Measurements from ENCODE around the gene GNG7. TPM values are rescaled to one million over a fixed set of nuclear protein-coding genes. Genes with fewer than 3 reads are reported as not detected.
A peak's percentile ranks its signal among the peaks of the same experiment; 100 is the strongest.
"Not testable (repeated sequence)": the region's sequence is repeated elsewhere in the genome, so short reads cannot be mapped to it uniquely, and the experiment has no call there.

GNG7 gene
- total RNA-seq, 2 experiments from 2014 or later = 0.08 to 0.13 TPM

DNA sequence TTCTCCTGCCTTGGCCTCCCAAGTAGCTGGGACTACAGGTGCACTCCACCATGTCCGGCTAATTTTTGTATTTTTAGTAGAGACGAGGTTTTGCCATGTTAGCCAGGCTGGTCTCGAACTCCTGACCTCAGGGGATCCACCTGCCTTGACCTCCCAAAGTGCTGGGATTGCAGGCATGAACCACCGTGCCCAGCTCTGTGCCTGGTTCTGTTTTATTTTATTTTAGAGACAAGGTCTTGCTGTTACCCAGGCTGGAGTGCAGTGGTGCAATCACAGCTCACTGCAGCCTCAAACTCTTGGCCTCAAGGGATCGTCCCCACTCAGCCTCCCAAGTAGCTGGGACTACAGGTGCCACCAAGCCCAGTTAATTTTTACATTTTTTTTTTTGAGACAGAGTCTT lies 122.1 kb downstream of the GNG7 start:
- not testable (repeated sequence) for H3K27me3 Mint-ChIP-seq (ENCODE audit: low read depth); H3K27ac Mint-ChIP-seq; DNase-seq; ATAC-seq; H3K4me3 Mint-ChIP-seq; H3K36me3 Mint-ChIP-seq (ENCODE audit: low read depth)
- H3K4me1 Mint-ChIP-seq (ENCODE audit: low read depth) = peaks cover 12% of the 10 kb centered on the region
- ChIA-PET CTCF (interaction anchor here (0.9 to 4.2 kb wide), 12 partner anchors 10 to 112 kb away, joined by 3 to 27 read pairs (median 4); partner anchors contain the start of gene GADD45B), POLR2A (interaction anchor here (6.6 kb wide), 1 partner anchor 103 kb away, joined by 62 read pairs; the partner anchor contains the start of gene GADD45B)
- peaks cover 14% of the 10 kb centered on the region for H3K9me3 Mint-ChIP-seq (ENCODE audit: insufficient read depth)

DNA sequence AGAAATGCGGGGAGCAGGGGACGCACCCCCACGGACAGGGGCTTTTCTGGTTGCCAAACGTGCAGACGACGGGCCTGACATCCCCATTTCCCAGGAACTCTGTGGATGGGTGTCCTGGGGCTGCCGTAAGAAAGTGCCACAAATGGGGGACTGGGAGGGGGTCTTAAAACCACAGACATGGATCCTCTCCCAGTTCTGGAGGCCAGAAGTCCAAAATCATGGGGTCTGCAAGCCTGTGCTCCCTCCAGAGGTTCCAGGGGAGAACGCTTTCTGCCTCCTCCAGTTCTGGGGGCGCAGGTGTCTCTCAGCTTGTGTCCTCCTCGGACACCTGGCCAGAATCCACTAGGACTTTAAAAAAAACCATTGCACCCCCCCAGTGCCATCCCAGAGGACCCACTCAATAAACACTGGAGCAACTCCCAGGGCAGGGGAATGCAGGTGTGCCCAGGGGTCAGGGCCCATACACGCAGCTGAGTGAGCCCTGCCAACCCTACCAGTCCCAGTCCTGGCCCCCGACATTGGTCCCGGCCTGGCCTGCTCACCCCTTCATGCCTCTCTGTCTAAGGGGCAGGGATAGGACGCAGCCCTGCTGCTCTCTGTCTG lies 122.7 kb downstream of the GNG7 start:
- CTCF ChIA-PET = interaction anchor here (0.7 to 4.2 kb wide), 15 partner anchors 9 to 111 kb away, joined by 3 to 27 read pairs (median 4); partner anchors contain the start of gene GADD45B
- peaks cover 12% of the 10 kb centered on the region for H3K4me1 Mint-ChIP-seq (ENCODE audit: low read depth)
- POLR2A ChIA-PET = interaction anchor here (0.7 to 6.6 kb wide), 2 partner anchors 103 to 106 kb away, joined by 4 to 62 read pairs; partner anchors contain the start of gene GADD45B
- ATAC-seq (no peak), DNase-seq (no peak)
- no peak overlapping the region for H3K4me3 Mint-ChIP-seq
- peaks cover 3% of the 10 kb centered on the region for H3K36me3 Mint-ChIP-seq (ENCODE audit: low read depth)
- H3K27me3 Mint-ChIP-seq (ENCODE audit: low read depth) = peaks cover 7% of the 10 kb centered on the region
- no peak overlapping the region for H3K27ac Mint-ChIP-seq
- H3K9me3 Mint-ChIP-seq (ENCODE audit: insufficient read depth) = peaks cover 14% of the 10 kb centered on the region

DNA sequence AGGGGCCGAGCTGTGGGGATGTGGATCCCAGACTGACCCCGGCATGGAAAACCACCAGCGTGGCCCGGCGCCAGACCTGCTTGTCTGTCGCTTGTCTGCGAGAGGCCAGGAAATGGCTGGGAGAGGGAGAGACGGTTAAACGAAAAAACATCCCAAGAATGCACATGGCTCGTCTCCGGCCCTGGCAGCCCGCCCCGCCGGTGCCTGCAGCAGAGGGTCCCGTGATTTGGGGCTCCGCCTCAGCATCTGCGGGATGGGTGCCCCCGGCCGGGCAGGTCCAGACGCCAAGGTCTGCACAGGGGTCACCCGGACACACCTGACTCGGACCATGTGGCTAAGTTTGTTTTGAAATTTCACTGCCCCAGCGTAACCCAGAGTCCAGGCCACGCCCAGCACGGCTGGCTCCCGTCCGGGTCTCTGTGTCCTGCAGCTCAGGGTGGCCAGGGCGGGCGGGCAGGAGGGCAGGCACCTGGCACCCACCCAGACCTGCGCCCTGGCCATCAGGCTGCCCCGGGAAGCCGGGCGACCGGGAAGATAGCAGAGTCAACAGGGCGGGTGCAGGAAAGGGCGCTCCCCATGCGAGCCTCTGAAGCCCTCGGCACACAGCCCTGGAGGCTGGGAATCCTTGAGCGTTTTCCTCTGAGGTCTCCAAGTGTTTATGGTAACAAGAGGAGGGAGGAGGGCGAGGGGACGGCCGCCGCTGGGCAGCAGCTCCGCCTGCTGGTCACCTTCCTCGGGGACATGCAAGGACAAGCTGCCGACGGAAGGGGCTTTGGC lies 123.4 kb downstream of the GNG7 start:
- Mint-ChIP-seq H3K9me3 (ENCODE audit: insufficient read depth) (peaks cover 11% of the 10 kb centered on the region), H3K36me3 (ENCODE audit: low read depth) (peaks cover 3% of the 10 kb centered on the region), H3K27ac (no peak overlapping the region), H3K4me1 (ENCODE audit: low read depth) (peaks cover 12% of the 10 kb centered on the region), H3K27me3 (ENCODE audit: low read depth) (peaks cover 4% of the 10 kb centered on the region), H3K4me3 (peak overlapping the region; percentile 50)
- ChIA-PET CTCF (interaction anchor here (0.7 to 4.2 kb wide), 18 partner anchors 9 to 110 kb away, joined by 3 to 27 read pairs (median 4); partner anchors contain the start of gene GADD45B), POLR2A (interaction anchor here (0.7 to 6.6 kb wide), 2 partner anchors 102 to 105 kb away, joined by 4 to 62 read pairs; partner anchors contain the start of gene GADD45B)
- peak; percentile 80 for DNase-seq
- peak; percentile 79 for ATAC-seq

DNA sequence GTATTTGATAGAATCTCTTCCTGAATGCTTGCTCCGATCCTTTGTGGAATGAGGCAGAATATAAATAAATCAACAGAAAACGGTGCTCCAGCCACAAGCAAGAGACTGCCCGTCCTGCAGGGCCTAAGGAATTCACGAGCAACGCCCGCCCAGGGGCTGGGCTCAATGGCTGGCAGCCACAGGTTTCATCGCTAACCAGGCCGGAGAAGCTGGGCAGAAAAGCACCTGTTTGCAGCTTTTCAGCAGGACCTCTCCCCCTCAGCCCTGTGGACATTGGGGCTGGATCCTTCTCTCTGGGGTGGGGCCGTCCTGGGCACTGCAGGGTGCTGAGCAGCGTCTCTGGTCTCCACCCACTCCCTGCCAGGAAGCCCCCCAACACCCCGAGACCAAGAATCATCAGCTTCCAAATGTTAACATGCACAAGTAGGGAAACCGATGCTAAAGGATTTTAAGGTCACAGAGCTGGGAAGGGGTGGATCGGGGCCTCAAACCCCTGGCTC lies 124.1 kb downstream of the GNG7 start:
- ATAC-seq = no peak
- H3K9me3 Mint-ChIP-seq (ENCODE audit: insufficient read depth) = peaks cover 5% of the 10 kb centered on the region
- ChIA-PET POLR2A (interaction anchor here (6.6 kb wide), 1 partner anchor 101 kb away, joined by 62 read pairs; the partner anchor contains the start of gene GADD45B), CTCF (interaction anchor here (1.2 to 4.2 kb wide), 7 partner anchors 17 to 110 kb away, joined by 3 to 27 read pairs (median 9); partner anchors contain the start of gene GADD45B)
- no peak for DNase-seq
- H3K27ac Mint-ChIP-seq = no peak overlapping the region
- H3K4me3 Mint-ChIP-seq = peak overlapping the region; percentile 50
- H3K4me1 Mint-ChIP-seq (ENCODE audit: low read depth) = peaks cover 12% of the 10 kb centered on the region
- peaks cover 4% of the 10 kb centered on the region for H3K27me3 Mint-ChIP-seq (ENCODE audit: low read depth)
- H3K36me3 Mint-ChIP-seq (ENCODE audit: low read depth) = peaks cover 3% of the 10 kb centered on the region

DNA sequence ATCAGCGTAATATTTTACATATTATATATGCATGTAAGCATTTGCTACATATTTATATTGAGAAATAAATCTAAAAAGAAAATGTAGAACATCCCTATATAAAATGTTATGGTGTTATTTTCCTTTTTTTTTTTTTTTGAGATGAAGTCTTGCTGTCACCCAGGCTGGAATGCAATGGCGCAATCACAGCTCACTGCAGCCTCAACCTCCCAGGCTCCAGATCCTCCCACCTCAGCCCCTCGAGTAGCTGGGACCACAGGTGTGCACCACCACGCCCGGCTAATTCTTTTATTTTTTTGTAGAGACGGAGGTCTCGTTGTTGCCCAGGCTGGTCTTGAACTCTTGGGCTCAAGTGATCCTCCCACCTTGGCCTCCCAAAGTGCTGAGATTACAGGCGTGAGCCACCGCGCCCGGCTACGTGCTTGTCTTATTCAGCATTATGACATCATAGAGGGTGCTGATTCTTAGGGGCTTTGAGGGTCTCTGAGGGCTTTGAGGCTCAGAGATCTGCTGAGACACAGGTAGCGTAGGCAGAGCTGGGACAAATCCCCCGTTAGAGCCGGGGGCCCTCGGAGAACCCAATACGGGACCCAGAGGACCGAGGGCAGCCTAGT lies 124.7 kb downstream of the GNG7 start:
- H3K27me3 Mint-ChIP-seq (ENCODE audit: low read depth) = peaks cover 4% of the 10 kb centered on the region
- no peak for ATAC-seq
- H3K4me3 Mint-ChIP-seq = no peak overlapping the region
- CTCF ChIA-PET = interaction anchor here (1.2 to 4.2 kb wide), 5 partner anchors 16 to 104 kb away, joined by 3 to 27 read pairs (median 6); partner anchors contain the start of gene GADD45B
- H3K36me3 Mint-ChIP-seq (ENCODE audit: low read depth) = peaks cover 3% of the 10 kb centered on the region
- H3K4me1 Mint-ChIP-seq (ENCODE audit: low read depth) = peaks cover 12% of the 10 kb centered on the region
- no peak overlapping the region for H3K27ac Mint-ChIP-seq
- no peak for DNase-seq
- H3K9me3 Mint-ChIP-seq (ENCODE audit: insufficient read depth) = peaks cover 5% of the 10 kb centered on the region
- POLR2A ChIA-PET = interaction anchor here (6.6 kb wide), 1 partner anchor 101 kb away, joined by 62 read pairs; the partner anchor contains the start of gene GADD45B

DNA sequence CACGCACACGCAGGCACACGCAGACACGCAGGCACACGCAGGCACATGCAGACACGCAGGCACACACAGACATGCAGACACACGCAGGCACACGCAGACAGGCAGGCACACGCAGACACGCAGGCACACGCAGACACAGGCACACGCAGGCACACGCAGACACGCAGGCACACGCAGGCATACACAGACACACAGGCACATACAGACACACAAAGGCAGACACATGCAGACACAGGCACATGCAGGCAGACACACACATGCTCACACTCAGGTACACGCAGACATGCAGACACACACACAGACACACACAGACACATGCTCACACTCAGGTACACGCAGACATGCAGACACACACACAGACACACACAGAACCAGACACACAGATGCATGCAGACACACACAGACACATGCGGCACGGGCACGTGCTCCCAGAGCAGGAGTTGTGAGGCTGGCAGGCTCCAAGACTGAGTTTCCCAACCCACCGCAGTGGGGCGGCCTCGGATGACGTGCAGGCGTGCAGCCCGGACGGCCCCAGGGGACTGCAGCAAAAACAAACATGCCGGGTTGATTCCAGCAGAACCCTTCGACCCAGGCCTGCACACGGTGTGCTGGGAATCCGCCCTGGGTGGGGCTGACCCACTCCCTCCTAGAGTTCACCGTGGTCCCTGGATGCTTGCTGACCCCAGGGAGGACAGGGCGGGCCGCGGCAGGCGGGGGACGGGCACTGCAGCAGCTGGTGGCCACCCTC lies 126.6 kb downstream of the GNG7 start:
- CTCF ChIA-PET = interaction anchor here (1.3 to 2.9 kb wide), 2 partner anchors 35 to 102 kb away, joined by 3 to 14 read pairs; no protein-coding TSS in a partner anchor
- no peaks in the 10 kb centered on the region for H3K9me3 Mint-ChIP-seq (ENCODE audit: insufficient read depth)

DNA sequence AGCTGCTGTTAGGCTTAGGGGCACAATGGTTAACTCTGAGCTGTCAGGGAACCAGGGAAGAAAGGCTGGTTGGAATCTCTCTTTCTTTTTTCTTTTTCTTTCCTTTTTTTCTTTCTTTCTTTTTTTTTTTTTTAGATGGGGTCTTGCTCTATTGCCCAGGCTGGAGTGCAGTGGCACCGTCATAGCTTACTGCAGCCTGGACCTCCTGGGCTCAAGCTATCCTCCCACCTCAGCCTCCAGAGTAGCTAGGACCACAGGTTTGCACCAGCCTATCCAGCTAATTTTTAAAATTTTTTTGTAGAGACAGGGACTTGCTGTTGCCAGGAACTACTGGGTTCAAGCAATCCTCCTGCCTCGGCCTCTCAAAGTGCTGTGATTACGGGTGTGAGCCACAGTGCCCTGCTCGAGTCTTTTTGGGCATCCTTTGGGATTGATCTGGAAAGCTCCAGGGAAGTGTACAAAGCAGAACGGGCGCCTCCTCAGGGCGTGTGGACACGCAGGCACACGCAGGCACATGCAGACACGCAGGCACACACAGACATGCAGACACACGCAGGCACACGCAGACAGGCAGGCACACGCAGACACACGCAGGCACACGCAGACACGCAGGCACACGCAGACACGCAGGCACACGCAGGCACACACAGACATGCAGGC lies 127.4 kb downstream of the GNG7 start:
- ATAC-seq (no peak), DNase-seq (no peak)
- CTCF ChIA-PET = no interaction called here
- Mint-ChIP-seq H3K9me3 (ENCODE audit: insufficient read depth) (no peaks in the 10 kb centered on the region), H3K4me3 (no peak overlapping the region), H3K27ac (no peak overlapping the region), H3K4me1 (ENCODE audit: low read depth) (peaks cover 12% of the 10 kb centered on the region), H3K27me3 (ENCODE audit: low read depth) (no peaks in the 10 kb centered on the region), H3K36me3 (ENCODE audit: low read depth) (no peaks in the 10 kb centered on the region)
- POLR2A ChIA-PET = interaction anchor here (0.7 kb wide), 1 partner anchor 99 kb away, joined by 3 read pairs; the partner anchor contains the start of gene GADD45B

More for the DNA sequence above, 126.6 kb downstream of the GNG7 start:
- Mint-ChIP-seq H3K4me3 (no peak overlapping the region), H3K27ac (no peak overlapping the region), H3K4me1 (ENCODE audit: low read depth) (peaks cover 12% of the 10 kb centered on the region), H3K27me3 (ENCODE audit: low read depth) (no peaks in the 10 kb centered on the region), H3K36me3 (ENCODE audit: low read depth) (no peaks in the 10 kb centered on the region)
- no peak for ATAC-seq
- DNase-seq = no peak
- POLR2A ChIA-PET = interaction anchor here (6.6 kb wide), 1 partner anchor 99 kb away, joined by 62 read pairs; the partner anchor contains the start of gene GADD45B

DNA sequence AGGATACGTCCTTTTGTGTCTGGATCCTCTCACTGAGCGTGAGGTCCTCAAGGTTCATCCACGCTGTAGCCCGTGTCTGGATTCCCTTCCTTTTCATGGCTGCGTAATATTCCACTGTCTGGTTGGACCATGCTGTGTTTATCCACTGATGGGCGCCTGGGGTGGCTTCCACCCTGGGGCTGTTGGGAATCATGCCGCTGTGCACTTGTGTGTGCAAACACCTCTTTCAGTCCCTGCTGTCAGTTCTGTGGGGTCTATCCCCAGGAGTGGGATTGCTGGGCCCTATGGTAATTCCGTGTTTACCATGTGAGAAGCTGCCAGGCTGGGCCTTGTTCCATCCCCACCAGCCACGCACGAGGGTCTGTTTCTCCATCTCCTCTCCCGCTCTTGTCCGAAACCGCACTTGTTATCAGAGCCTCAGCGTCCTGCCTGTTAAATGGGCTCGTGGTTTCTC lies 128.0 kb downstream of the GNG7 start:
- Mint-ChIP-seq H3K4me1 (ENCODE audit: low read depth) (peaks cover 11% of the 10 kb centered on the region), H3K9me3 (ENCODE audit: insufficient read depth) (no peaks in the 10 kb centered on the region), H3K27ac (peak overlapping the region; percentile 30), H3K27me3 (ENCODE audit: low read depth) (no peaks in the 10 kb centered on the region), H3K36me3 (ENCODE audit: low read depth) (no peaks in the 10 kb centered on the region), H3K4me3 (no peak overlapping the region)
- ChIA-PET CTCF (no interaction called here), POLR2A (interaction anchor here (0.7 kb wide), 1 partner anchor 98 kb away, joined by 3 read pairs; the partner anchor contains the start of gene GADD45B)
- ATAC-seq (no peak), DNase-seq (no peak)

DNA sequence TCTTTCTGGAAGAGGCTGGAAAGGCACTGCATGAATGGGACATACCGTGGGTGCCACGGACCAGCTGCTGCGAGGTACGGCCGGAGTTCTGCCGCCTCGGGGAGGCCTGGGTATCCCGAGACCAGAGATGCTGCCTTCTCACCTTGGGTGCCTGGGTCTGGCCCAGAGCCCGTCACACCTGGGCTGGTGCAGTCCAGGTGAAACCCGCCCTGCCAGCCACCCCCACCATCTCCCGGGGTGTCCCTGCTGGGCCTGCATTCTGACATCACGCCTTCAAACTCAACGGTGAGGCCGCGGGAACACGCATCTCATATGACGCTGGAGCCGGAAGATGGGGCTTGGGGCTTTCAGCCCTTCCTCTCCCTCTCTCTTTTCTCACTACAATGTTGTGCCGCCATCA lies 128.6 kb downstream of the GNG7 start:
- Mint-ChIP-seq H3K4me3 (no peak overlapping the region), H3K4me1 (ENCODE audit: low read depth) (peaks cover 8% of the 10 kb centered on the region), H3K36me3 (ENCODE audit: low read depth) (no peaks in the 10 kb centered on the region), H3K27me3 (ENCODE audit: low read depth) (no peaks in the 10 kb centered on the region), H3K9me3 (ENCODE audit: insufficient read depth) (no peaks in the 10 kb centered on the region), H3K27ac (peak overlapping the region; percentile 30)
- CTCF ChIA-PET = no interaction called here
- DNase-seq (no peak), ATAC-seq (no peak)
- POLR2A ChIA-PET = no interaction called here

DNA sequence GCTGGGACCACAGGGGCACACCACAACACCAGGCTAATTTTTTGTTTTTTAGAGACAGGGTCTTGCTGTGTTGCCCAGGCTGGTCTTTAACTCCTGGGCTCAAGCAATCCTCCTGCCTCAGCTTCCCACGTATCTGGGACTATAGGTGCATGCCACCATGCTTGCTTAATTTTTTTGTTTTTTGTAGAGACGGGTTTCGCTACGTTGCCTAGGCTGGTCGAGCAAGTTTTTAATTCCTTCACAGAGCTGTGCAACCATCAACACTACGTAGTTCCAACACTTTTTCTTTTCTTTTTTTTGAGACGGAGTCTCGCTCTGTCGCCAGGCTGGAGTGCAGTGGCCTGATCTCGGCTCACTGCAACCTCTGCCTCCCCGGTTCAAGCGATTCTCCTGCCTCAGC lies 130.3 kb downstream of the GNG7 start:
- ATAC-seq; H3K4me3 Mint-ChIP-seq; DNase-seq; H3K36me3 Mint-ChIP-seq (ENCODE audit: low read depth); H3K27me3 Mint-ChIP-seq (ENCODE audit: low read depth); H3K27ac Mint-ChIP-seq; H3K9me3 Mint-ChIP-seq (ENCODE audit: insufficient read depth): not testable (repeated sequence)
- POLR2A ChIA-PET = interaction anchor here (1.1 kb wide), 1 partner anchor 45 kb away, joined by 3 read pairs; no protein-coding TSS in a partner anchor
- CTCF ChIA-PET = interaction anchor here (0.6 kb wide), 1 partner anchor 128 kb away, joined by 3 read pairs; no protein-coding TSS in a partner anchor
- peaks cover 11% of the 10 kb centered on the region for H3K4me1 Mint-ChIP-seq (ENCODE audit: low read depth)
